ENCODE measurements around the gene BOC. TPM values are rescaled to one million over a fixed set of nuclear protein-coding genes. Genes with fewer than 3 reads are reported as not detected.

BOC gene, protein sequence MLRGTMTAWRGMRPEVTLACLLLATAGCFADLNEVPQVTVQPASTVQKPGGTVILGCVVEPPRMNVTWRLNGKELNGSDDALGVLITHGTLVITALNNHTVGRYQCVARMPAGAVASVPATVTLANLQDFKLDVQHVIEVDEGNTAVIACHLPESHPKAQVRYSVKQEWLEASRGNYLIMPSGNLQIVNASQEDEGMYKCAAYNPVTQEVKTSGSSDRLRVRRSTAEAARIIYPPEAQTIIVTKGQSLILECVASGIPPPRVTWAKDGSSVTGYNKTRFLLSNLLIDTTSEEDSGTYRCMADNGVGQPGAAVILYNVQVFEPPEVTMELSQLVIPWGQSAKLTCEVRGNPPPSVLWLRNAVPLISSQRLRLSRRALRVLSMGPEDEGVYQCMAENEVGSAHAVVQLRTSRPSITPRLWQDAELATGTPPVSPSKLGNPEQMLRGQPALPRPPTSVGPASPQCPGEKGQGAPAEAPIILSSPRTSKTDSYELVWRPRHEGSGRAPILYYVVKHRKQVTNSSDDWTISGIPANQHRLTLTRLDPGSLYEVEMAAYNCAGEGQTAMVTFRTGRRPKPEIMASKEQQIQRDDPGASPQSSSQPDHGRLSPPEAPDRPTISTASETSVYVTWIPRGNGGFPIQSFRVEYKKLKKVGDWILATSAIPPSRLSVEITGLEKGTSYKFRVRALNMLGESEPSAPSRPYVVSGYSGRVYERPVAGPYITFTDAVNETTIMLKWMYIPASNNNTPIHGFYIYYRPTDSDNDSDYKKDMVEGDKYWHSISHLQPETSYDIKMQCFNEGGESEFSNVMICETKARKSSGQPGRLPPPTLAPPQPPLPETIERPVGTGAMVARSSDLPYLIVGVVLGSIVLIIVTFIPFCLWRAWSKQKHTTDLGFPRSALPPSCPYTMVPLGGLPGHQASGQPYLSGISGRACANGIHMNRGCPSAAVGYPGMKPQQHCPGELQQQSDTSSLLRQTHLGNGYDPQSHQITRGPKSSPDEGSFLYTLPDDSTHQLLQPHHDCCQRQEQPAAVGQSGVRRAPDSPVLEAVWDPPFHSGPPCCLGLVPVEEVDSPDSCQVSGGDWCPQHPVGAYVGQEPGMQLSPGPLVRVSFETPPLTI
- total RNA-seq (2021) = 1.2 and 1.7 TPM in 2 replicates
- Bru-seq, nascent RNA = percentile 27 among the genes with signal in this experiment
- BruChase-seq, experiment 1, labeled RNA remaining after a 2-hour chase = percentile 23 among the genes with signal in this experiment
- percentile 15 among the genes with signal in this experiment for BruChase-seq, experiment 2, labeled RNA remaining after a 6-hour chase
- long read RNA-seq, partial matches to known transcripts = 1 of 2 reads
- long read RNA-seq, other reads (novel, unspliced or antisense) = 1 of 2 reads

DNA sequence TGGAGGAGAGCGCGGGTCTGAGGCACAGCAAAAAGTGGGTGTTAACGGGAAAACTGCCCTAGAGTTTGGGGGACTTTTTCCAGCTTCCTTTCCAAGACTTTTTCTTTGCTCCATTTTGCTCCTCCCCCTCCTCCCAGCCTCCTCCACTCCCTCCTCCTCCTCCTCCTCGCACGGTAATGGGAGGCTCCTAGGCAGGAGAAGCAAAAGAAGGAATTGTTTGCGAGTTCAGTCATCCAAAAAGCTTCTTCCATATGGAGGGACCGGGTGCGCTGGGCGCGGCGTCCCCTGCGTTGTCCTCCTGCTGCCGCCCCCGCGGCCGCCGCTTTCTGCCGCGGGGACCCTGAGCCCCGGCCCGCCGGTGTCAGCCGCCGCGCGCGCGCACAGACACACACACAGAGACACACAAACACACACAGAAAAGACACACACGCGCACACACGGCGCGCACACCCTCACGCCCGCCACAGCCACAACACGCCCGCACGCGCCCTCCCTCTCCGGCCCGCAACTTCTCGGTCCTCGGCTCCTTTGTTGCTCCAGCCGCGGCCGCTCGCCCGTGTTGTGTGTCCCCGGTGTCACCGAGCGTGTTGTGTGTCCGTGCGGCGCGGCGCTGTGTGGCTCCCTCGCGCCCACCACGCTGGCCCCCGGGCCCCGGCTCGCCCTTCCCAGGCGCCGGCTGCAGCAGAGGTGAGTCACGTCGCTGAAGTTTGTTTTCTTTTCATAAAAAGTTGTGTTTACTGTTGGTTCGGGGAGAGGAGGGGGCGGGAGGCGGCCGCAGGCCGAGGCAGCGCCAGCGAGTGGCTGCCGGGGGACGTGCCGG lies at the start of gene BOC:
Gene BOC (plus strand): TSS at position 228 of the 820 bp plus-strand sequence. CDS start 38,246 bp downstream, outside the sequence.
- BruUV-seq (replicated peaks) = no TSS peak
- peaks cover 9% of the 10 kb centered on the region for H3K27me3 ChIP-seq (replicated peaks; ENCODE audit: insufficient read depth, low read depth, low read length, poor library complexity)
- POLR2A ChIA-PET (ENCODE audit: low non-redundant PET) = interaction anchor here (1.0 kb wide), 1 partner anchor 78 kb away, joined by 3 read pairs; no protein-coding TSS in a partner anchor
- CTCF ChIA-PET = no interaction called here
- DNase-seq (ENCODE audit: low spot score) = peak; percentile 49
- H3K27ac ChIP-seq (ENCODE audit: low read depth, low read length, poor library complexity, severe bottlenecking) = peak within 1 kb of the TSS; percentile 22
- H3K36me3 ChIP-seq (ENCODE audit: insufficient read depth, low read length, poor library complexity, severe bottlenecking) = no peaks in the 10 kb centered on the region
- peak; percentile 50 for TF ChIP-seq EZH2 (IDR thresholded peaks at IDR 0.05; ENCODE audit: borderline replicate concordance, low read depth, low read length, poor library complexity, severe bottlenecking)
- TF ChIP-seq, protein P1, sequence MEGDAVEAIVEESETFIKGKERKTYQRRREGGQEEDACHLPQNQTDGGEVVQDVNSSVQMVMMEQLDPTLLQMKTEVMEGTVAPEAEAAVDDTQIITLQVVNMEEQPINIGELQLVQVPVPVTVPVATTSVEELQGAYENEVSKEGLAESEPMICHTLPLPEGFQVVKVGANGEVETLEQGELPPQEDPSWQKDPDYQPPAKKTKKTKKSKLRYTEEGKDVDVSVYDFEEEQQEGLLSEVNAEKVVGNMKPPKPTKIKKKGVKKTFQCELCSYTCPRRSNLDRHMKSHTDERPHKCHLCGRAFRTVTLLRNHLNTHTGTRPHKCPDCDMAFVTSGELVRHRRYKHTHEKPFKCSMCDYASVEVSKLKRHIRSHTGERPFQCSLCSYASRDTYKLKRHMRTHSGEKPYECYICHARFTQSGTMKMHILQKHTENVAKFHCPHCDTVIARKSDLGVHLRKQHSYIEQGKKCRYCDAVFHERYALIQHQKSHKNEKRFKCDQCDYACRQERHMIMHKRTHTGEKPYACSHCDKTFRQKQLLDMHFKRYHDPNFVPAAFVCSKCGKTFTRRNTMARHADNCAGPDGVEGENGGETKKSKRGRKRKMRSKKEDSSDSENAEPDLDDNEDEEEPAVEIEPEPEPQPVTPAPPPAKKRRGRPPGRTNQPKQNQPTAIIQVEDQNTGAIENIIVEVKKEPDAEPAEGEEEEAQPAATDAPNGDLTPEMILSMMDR (conservative IDR thresholded peaks at IDR 0.05; ENCODE audit: low read depth, low read length) = no peak
- intact Hi-C loops (cut with micrococcal nuclease; ENCODE audit: unreplicated experiment) = no loop called here
- no peaks in the 10 kb centered on the region for H3K9me3 ChIP-seq (ENCODE audit: low read depth, low read length, poor library complexity, severe bottlenecking)
- peak within 1 kb of the TSS; percentile 72 for H3K4me3 ChIP-seq (ENCODE audit: low read depth, low read length, poor library complexity, severe bottlenecking)
- H3K4me1 ChIP-seq (ENCODE audit: insufficient read depth, low read length, poor library complexity, severe bottlenecking) = no peaks in the 10 kb centered on the region

DNA sequence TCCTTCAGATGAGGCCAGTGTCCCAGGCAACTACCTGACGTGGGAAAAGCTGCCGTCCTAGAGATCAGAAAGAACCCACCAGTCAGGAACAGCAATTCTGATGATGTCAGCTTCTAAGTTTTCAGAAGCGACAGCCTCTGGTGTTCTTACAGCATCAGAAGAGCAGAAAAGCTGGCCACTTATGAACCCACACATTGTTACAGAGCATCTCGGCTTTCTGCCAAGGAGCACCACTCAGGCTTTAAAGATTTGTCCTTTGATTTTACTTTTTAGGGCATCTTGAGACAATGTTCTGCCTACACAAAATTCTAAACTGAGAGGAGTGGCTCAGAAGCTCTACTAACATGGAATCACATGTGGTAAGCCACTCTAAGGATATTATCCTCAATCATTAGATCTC lies 49.7 kb upstream of the BOC start:
- H3K4me1 ChIP-seq (ENCODE audit: insufficient read depth, low read length, poor library complexity, severe bottlenecking) = peaks cover 4% of the 10 kb centered on the region
- TF ChIP-seq, protein P1 (conservative IDR thresholded peaks at IDR 0.05; ENCODE audit: low read depth, low read length) = no peak
- TF ChIP-seq EZH2 (IDR thresholded peaks at IDR 0.05; ENCODE audit: borderline replicate concordance, low read depth, low read length, poor library complexity, severe bottlenecking) = no peak
- no peak for DNase-seq (ENCODE audit: low spot score)
- H3K27ac ChIP-seq (ENCODE audit: low read depth, low read length, poor library complexity, severe bottlenecking) = no peak overlapping the region
- H3K9me3 ChIP-seq (ENCODE audit: low read depth, low read length, poor library complexity, severe bottlenecking) = no peaks in the 10 kb centered on the region
- no peaks in the 10 kb centered on the region for H3K27me3 ChIP-seq (replicated peaks; ENCODE audit: insufficient read depth, low read depth, low read length, poor library complexity)
- no peak overlapping the region for H3K4me3 ChIP-seq (ENCODE audit: low read depth, low read length, poor library complexity, severe bottlenecking)
- CTCF ChIA-PET = no interaction called here
- POLR2A ChIA-PET (ENCODE audit: low non-redundant PET) = no interaction called here
- intact Hi-C loops (cut with micrococcal nuclease; ENCODE audit: unreplicated experiment) = no loop called here
- BruUV-seq (replicated peaks) = no TSS peak
- no peaks in the 10 kb centered on the region for H3K36me3 ChIP-seq (ENCODE audit: insufficient read depth, low read length, poor library complexity, severe bottlenecking)
